ENCODE data around the gene SLC37A1.

SLC37A1 gene

DNA sequence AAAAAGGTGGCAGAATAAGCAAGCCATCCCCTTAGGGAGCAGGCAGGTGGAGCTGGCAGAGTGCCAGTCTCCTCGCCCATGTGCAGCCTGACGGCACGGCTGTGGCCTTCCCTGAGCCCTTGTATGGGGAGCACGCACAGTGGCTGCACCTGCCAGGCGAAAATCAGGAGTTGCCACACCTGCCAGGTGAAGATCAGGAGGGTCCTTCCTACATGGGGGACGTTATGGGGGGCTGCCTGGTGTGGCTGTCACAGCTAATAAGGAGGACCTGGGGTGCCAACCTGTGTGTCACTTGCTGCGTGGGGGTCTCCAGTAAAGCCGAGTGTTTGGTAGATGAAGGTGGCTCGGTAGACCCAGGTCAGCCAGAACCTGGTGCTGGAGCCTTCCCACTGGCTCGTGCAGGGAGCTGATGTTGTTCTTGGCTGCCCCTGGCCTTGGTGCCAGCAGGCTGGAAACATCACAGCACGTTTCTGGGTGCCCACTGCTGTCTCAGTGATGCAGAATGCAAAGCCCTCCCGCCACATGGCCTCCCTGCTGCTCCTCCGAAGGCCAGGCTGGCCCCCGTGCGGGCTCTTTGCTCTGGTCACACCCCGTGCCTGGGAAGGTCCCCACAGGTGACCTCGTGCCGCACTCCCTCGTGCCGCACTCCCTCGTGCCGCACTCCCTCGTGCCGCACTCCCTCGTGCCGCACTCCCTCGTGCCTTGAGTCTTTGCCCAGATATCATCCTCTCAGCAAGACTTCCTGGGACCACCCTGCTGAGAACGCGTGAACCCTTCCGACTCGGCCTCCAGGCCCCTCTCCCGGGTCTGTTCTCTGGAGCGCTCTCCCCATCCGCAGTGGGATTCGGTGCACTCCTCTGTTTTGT is 55.4 kb downstream of the SLC37A1 start:
- H3K4me3 ChIP-seq (ENCODE audit: low read length): no peak overlapping the region
- no peak for TF ChIP-seq CTCF (conservative IDR thresholded peaks at IDR 0.05; ENCODE audit: low read depth, low read length)
- DNase-seq (ENCODE audit: low read depth): no peak

GRCh38 chr21:42569732-42570301 is 56.2 kb downstream of the SLC37A1 start:
- no peak overlapping the region for H3K4me3 ChIP-seq (ENCODE audit: low read length)
- DNase-seq (ENCODE audit: low read depth): no peak
- TF ChIP-seq CTCF (conservative IDR thresholded peaks at IDR 0.05; ENCODE audit: low read depth, low read length): no peak

DNA sequence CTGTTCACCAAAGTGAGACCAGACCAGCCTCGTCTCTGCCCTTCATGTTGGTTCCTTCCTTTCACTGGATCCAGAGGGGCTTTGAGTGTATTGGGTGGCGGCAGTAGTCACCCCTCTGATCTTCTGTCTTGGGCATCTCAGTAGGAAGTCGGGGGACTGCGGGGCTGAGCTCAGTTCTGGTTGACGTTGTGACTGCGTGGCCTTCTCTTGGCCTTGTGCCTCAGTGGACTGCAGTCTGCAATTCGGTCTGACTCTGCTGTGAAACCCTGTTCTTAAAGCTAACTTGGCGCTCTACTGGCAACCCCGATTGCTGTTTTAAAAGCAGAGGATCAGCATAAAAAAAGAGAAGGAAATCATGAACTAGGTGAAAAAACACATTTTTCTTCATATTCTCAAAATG is 56.7 kb downstream of the SLC37A1 start:
- no peak for TF ChIP-seq CTCF (conservative IDR thresholded peaks at IDR 0.05; ENCODE audit: low read depth, low read length)
- DNase-seq (ENCODE audit: low read depth): no peak
- H3K4me3 ChIP-seq (ENCODE audit: low read length): no peak overlapping the region

- H3K4me3 ChIP-seq (ENCODE audit: low read length): no peak overlapping the region
- DNase-seq (ENCODE audit: low read depth): no peak
- no peak for TF ChIP-seq CTCF (conservative IDR thresholded peaks at IDR 0.05; ENCODE audit: low read depth, low read length)
Measured at GRCh38 chr21:42570841-42571387, 57.3 kb downstream of the SLC37A1 start.

DNA sequence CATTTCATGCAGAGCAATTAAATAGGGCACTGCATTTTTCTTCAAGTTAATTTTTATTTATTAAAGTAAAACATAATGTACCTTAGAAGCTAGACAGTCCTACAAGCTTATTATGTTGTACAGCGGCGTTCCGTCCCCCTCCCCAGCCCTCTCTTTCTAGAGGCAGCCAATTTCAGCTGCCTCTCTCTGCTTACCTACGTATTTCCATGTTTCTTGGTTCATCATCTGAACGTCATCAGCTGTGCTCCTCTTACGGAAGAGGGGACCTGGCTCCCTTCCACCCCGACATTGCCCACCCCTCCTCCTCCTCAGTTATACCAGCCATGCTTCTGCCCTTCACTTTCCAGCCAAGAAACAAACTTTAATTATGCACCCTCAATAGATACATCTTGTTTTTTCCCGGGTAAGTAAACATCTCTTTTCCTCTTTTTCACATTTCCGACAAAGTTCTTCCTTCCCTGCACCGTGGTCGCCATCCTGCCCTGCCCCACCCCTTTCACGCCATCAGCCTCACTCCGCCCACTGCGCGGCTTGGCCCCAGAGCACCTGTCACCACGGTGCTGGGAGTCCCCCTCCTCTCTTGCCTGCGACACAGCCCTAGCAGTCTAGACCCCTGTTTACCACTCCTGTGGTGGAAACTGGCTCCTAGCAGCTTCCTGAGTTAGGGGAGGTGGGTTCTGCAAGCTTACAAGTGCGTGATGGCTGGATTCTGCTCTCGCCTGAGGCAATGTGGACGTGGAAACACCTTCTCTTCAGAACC is 57.9 kb downstream of the SLC37A1 start:
- no peak for DNase-seq (ENCODE audit: low read depth)
- no peak for TF ChIP-seq CTCF (conservative IDR thresholded peaks at IDR 0.05; ENCODE audit: low read depth, low read length)

DNA sequence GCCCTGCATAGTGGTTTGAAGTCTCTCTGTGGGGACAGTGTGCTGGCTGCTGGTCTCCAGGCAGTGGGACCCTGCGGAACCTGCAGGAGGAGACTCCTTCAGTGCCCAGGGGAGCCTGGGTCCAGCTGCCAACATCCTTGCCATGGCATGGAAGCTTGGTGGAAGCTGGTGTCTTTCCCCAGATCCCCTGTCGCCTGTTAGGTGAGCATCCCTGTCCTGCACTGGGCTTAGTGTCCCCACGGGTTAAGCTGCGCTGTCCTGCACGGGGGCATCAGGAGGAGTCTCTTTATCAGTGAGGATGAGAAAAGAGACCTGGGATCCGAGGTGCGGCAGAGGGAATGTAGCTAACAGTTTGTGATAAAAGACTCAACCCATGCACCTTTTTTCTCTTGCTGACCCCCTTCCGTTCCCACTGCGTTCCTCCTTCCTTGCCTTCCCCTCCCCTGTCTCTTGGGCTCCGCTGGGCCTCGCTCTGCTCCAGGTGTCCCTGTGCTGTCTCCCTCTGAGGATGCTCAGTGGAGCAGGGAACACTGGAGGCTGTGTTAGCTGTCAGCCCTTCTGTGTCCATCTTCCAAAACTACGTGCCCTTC is 59.3 kb downstream of the SLC37A1 start:
- no peak for TF ChIP-seq CTCF (conservative IDR thresholded peaks at IDR 0.05; ENCODE audit: low read depth, low read length)
- H3K4me3 ChIP-seq (ENCODE audit: low read length): no peak overlapping the region
- no peak for DNase-seq (ENCODE audit: low read depth)

More for the DNA sequence above, 57.9 kb downstream of the SLC37A1 start:
- H3K4me3 ChIP-seq (ENCODE audit: low read length): no peak overlapping the region

Measured in retinal pigment epithelial cell (primary cell).